Lung microvascular endothelial cell (primary cell): ENCODE data around the gene HOATZ. TPM values are rescaled to one million over a fixed set of nuclear protein-coding genes. Genes with fewer than 3 reads are reported as not detected.

Source experiments
- DNase-seq, 2 donors: peaks; one replicate each; pipeline versions ENCODE4 v3.0.0 to v3.0.0-alpha.2; 2010; ENCODE audit warnings: low read depth in 2 of 2
- total RNA-seq: library from RNA; depleted of rRNA; stranded (reverse); fragments of >200 nt; gene quantifications from 2 replicates; pipeline ENCODE4 v1.2.1, GENCODE V29; 2014

The HOATZ gene
- total RNA-seq, 1 donor from 2014 or later, result not detected

DNA sequence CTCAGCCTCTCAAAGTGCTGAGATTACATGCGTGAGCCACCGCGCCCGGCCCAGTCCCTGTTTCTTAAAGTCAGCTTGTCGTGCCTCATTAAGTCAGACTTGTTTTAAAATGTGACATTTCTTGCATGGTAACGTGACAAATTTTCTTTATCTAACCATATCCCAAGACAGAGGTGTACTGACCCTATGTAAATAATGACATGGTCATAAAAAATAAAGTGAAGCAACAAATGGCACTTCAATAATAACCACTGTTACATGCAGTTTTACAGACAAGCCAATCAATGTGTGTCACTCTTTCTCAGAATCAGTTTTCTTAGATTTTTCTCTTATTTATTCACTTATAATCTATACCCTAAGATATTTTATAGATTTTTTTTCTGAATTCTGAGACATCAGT lies 61.2 kb downstream of the HOATZ start:
- DNase-seq, result no peak

- DNase-seq, result no peak
Observed at GRCh38 chr11:111577821-111578220, 63.2 kb downstream of the HOATZ start.

DNA sequence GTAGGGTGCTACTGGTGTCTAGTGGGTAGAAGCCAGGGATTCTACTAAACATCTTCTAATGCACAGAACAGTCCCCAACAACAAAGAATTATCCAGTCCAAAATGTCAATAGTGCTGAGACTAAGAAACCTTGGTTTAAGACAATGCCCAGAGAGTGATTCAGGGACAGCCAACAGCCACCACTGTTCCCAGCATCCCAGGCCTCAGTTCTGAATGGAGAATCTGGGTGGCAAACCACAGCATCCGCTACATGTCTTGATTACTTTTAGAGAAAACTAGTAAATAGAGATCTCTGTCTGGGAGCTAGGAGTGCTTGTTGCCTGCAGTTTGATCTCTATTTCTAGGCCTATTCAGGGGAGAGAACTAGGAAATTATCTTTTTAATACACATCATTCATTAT lies 66.8 kb downstream of the HOATZ start:
- no peak for DNase-seq

DNA sequence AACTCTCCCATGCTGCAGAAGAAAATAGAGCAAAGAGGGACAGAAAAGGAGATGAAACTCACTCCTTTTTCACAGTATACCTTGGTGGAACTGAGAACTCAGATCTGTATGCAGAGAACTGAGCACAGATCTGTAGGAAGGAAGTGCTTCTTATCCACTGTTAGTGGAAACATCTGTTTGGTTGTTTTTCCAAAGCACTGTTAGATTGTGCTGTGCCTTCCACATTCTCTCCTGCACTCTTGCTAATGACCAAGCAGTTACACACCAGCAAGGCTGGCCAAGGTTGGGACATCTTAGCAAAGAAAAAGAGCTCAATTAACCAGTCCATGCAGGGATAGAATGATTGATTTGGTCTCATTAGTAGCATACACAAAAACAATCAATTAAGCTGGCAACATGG lies 67.6 kb downstream of the HOATZ start:
- peak; percentile 27 to 71 for DNase-seq

DNA sequence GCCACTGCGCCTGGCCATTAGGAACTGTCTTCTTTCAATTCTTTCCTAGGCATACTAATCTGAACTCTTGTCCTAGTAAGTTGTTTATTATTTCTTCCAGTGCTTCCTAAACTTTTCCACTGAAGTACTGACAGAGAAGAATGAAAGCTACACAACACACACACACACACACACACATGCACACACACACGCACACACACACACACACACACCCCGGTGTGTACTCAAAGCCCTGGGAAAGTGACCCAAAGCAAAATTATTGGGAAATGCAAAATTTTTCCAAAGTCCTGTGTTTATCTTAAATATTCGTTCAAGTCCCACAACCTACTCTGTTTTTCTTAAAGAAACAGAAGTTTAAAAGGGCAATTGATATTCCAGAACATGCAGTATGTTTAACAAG lies 68.3 kb downstream of the HOATZ start:
- peak in 1 of 2 donors; percentile 64 for DNase-seq

DNA sequence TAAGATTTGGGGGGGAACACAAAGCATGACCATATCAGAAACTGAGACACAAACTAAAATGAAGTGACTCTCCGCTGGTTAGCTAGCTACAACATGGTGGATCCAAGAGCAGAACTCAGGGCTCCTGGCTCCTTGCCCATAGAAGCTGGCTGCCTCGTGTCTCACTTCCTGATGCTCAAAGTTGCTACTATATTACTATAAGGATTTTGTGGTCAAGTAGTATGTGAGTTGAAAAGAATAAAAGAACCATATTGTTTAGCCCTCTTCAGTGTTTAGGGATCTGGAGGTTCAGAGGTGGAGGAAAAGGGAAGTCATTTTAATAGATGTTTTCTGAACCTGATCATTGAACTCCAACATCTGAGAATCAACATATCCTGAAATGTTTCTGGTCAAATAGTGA lies 70.8 kb downstream of the HOATZ start:
- DNase-seq, result peak; percentile 43 to 75

- peak; percentile 57 to 75 for DNase-seq
Observed at GRCh38 chr11:111586388-111586831, 71.8 kb downstream of the HOATZ start.

Other genes with a start within 250 kb of the HOATZ start
- not detected in 2 replicates for gene POU2AF3, start 216.2 kb upstream of the HOATZ start, total RNA-seq
- gene POU2AF1, start 135.5 kb upstream of the HOATZ start, total RNA-seq, result not detected in 2 replicates
- gene BTG4, start 2.4 kb upstream of the HOATZ start, total RNA-seq, result not detected in 2 replicates
- 75.2 and 143 TPM in 2 replicates for gene LAYN, start 25.9 kb downstream of the HOATZ start, total RNA-seq
- gene SIK2, start 87.7 kb downstream of the HOATZ start, total RNA-seq, result 6.8 and 9.9 TPM in 2 replicates